HepG2 (cell line): ENCODE measurements around the gene CAMK2N2. TPM values are rescaled to one million over a fixed set of nuclear protein-coding genes. Genes with fewer than 3 reads are reported as not detected.

ENCODE experiments used
- FOXK1 ChIP-seq: sonication (generic); formaldehyde crosslinking; IDR thresholded peaks from 2 replicates; pipeline ENCODE4 v1.4.0; 2020; ENCODE audit warnings: low read depth, missing genetic modification reagents, borderline replicate concordance
- ISX ChIP-seq: sonication (generic); formaldehyde crosslinking; conservative IDR thresholded peaks from 2 replicates; pipeline ENCODE4 v1.5.0; 2020; ENCODE audit warnings: missing genetic modification reagents
- KAT2B ChIP-seq: fragments of 150-350 bp; IDR thresholded peaks from 2 replicates; pipeline ENCODE4 v1.6.1; 2014; ENCODE audit warnings: low read depth, low read length, borderline replicate concordance
- KDM6A ChIP-seq: IDR thresholded peaks from 2 replicates; pipeline ENCODE4 v1.6.1; 2016; ENCODE audit warnings: low read depth
- MAFK ChIP-seq, 2 experiments: IDR thresholded peaks in 1 of 2; conservative IDR thresholded peaks in 1 of 2; 2 replicates each; pipeline ENCODE4 v1.6.1; 2011; ENCODE audit warnings: improper control_type of control experiment in 2 of 2, low read length in 2 of 2
- MTA3 ChIP-seq: sonication (generic); formaldehyde crosslinking; IDR thresholded peaks from 2 replicates; pipeline ENCODE4 v1.4.0; 2020; ENCODE audit warnings: missing genetic modification reagents
- MTF2 ChIP-seq: sonication (generic); formaldehyde crosslinking; IDR thresholded peaks from 2 replicates; pipeline ENCODE4 v1.5.0; 2020; ENCODE audit warnings: missing genetic modification reagents, borderline replicate concordance
- MYC ChIP-seq: sonication (generic); formaldehyde crosslinking; IDR thresholded peaks from 2 replicates; pipeline ENCODE4 v1.9.0; 2021; ENCODE audit warnings: missing genetic modification reagents, borderline replicate concordance
- MYNN ChIP-seq: sonication (generic); formaldehyde crosslinking; IDR thresholded peaks from 2 replicates; pipeline ENCODE4 v1.4.0; 2020; ENCODE audit warnings: mild to moderate bottlenecking, low read depth, missing genetic modification reagents
- PTBP1 ChIP-seq: fragments of 200-400 bp; formaldehyde crosslinking; IDR thresholded peaks from 2 replicates; pipeline ENCODE4 v1.6.1; 2018; ENCODE audit warnings: low read length, low read depth; ENCODE audit not compliant: poor library complexity, severe bottlenecking
- RXRA ChIP-seq: sonication (generic); formaldehyde crosslinking; IDR thresholded peaks from 2 replicates; pipeline ENCODE4 v1.5.1; 2020; ENCODE audit warnings: missing genetic modification reagents
- SNAPC2 ChIP-seq: sonication (generic); formaldehyde crosslinking; IDR thresholded peaks from 2 replicates; pipeline ENCODE4 v1.8.1; 2022; ENCODE audit warnings: mild to moderate bottlenecking, missing genetic modification reagents
- ZBTB37 ChIP-seq: sonication (generic); formaldehyde crosslinking; IDR thresholded peaks from 2 replicates; pipeline ENCODE4 v1.4.0; 2020; ENCODE audit warnings: mild to moderate bottlenecking, missing genetic modification reagents
- ZNF124 ChIP-seq: sonication (generic); formaldehyde crosslinking; IDR thresholded peaks from 2 replicates; pipeline ENCODE4 v1.4.0; 2020; ENCODE audit warnings: missing genetic modification reagents
- ZNF292 ChIP-seq: sonication (generic); formaldehyde crosslinking; IDR thresholded peaks from 2 replicates; pipeline ENCODE4 v1.8.1; 2022; ENCODE audit warnings: mild to moderate bottlenecking, low read depth, missing genetic modification reagents, borderline replicate concordance
- ZNF3 ChIP-seq: IDR thresholded peaks from 2 replicates; pipeline ENCODE4 v1.7.0; 2017; ENCODE audit warnings: inconsistent platforms
- ZNF337 ChIP-seq: sonication (generic); formaldehyde crosslinking; IDR thresholded peaks from 2 replicates; pipeline ENCODE4 v1.5.1; 2020; ENCODE audit warnings: missing genetic modification reagents, low read depth, mild to moderate bottlenecking, borderline replicate concordance
- ZNF792 ChIP-seq: IDR thresholded peaks from 2 replicates; pipeline ENCODE4 v1.6.1; 2016
- ZNF839 ChIP-seq: sonication (generic); formaldehyde crosslinking; IDR thresholded peaks from 2 replicates; pipeline ENCODE4 v1.4.0; 2020; ENCODE audit warnings: missing genetic modification reagents, mild to moderate bottlenecking, borderline replicate concordance
- ZNF850 ChIP-seq: sonication (generic); formaldehyde crosslinking; conservative IDR thresholded peaks from 2 replicates; pipeline ENCODE4 v1.9.0; 2021; ENCODE audit warnings: mild to moderate bottlenecking, missing genetic modification reagents
- polyA plus RNA-seq, 8 experiments: library from polyadenylated mRNA; depleted of rRNA in 3 of 8; stranded (reverse) in 7 of 8; unstranded in 1 of 8; fragments of >200 nt; fragmentation: Illumina TruSeq in 4 of 8; extraction: Trizol in 4 of 8; gene quantifications; 2 replicates each; pipeline versions ENCODE4 v1.2.1 to v1.2.3, GENCODE V29; 2011 to 2016; ENCODE audit warnings: low read depth in 4 of 8, missing spikeins in 1 of 8, mixed read lengths in 1 of 8; ENCODE audit not compliant: insufficient read depth in 1 of 8
- total RNA-seq, 5 experiments: library from RNA; depleted of rRNA; stranded (reverse); fragments of >200 nt; fragmentation: Illumina TruSeq; extraction: Trizol; gene quantifications; 2 replicates each; pipeline ENCODE4 v1.2.3, GENCODE V29; 2016; ENCODE audit warnings: low read depth in 1 of 5
- TF ChIP-seq, protein P1 (sequence below): sonication (generic); formaldehyde crosslinking; IDR thresholded peaks from 2 replicates; pipeline ENCODE4 v1.4.0; 2020; ENCODE audit warnings: mild to moderate bottlenecking, missing genetic modification reagents, borderline replicate concordance
- TF ChIP-seq, protein P2 (sequence below): sonication (generic); formaldehyde crosslinking; IDR thresholded peaks from 2 replicates; pipeline ENCODE4 v1.5.1; 2020; ENCODE audit warnings: missing genetic modification reagents, mild to moderate bottlenecking, borderline replicate concordance

CAMK2N2 gene
- total and polyA plus RNA-seq, 2 of the 13 experiments (the other 11 are each of a cell fraction or from before 2014, with no cell fraction given) = 0.12 to 0.27 TPM

- TF ChIP-seq ZNF792 (CRISPR knock-in tag) = peak; percentile 46; the same call in 1 of the 2 replicates
- no peak for TF ChIP-seq MTF2 (CRISPR knock-in tag)
- TF ChIP-seq PTBP1 = no peak
- peak; percentile 60; the same call in 1 of the 2 replicates for TF ChIP-seq ZNF124 (CRISPR knock-in tag)
- TF ChIP-seq MYC = peak; percentile 98
- TF ChIP-seq, protein P1, sequence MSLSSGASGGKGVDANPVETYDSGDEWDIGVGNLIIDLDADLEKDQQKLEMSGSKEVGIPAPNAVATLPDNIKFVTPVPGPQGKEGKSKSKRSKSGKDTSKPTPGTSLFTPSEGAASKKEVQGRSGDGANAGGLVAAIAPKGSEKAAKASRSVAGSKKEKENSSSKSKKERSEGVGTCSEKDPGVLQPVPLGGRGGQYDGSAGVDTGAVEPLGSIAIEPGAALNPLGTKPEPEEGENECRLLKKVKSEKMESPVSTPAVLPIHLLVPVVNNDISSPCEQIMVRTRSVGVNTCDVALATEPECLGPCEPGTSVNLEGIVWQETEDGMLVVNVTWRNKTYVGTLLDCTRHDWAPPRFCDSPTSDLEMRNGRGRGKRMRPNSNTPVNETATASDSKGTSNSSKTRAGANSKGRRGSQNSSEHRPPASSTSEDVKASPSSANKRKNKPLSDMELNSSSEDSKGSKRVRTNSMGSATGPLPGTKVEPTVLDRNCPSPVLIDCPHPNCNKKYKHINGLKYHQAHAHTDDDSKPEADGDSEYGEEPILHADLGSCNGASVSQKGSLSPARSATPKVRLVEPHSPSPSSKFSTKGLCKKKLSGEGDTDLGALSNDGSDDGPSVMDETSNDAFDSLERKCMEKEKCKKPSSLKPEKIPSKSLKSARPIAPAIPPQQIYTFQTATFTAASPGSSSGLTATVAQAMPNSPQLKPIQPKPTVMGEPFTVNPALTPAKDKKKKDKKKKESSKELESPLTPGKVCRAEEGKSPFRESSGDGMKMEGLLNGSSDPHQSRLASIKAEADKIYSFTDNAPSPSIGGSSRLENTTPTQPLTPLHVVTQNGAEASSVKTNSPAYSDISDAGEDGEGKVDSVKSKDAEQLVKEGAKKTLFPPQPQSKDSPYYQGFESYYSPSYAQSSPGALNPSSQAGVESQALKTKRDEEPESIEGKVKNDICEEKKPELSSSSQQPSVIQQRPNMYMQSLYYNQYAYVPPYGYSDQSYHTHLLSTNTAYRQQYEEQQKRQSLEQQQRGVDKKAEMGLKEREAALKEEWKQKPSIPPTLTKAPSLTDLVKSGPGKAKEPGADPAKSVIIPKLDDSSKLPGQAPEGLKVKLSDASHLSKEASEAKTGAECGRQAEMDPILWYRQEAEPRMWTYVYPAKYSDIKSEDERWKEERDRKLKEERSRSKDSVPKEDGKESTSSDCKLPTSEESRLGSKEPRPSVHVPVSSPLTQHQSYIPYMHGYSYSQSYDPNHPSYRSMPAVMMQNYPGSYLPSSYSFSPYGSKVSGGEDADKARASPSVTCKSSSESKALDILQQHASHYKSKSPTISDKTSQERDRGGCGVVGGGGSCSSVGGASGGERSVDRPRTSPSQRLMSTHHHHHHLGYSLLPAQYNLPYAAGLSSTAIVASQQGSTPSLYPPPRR (CRISPR knock-in tag) = no peak
- TF ChIP-seq KAT2B = no peak
- no peak for TF ChIP-seq MAFK (conservative IDR thresholded peaks at IDR 0.05 in 1 of 2, IDR thresholded peaks at IDR 0.05 in 1 of 2; ENCODE audit: low read length in 2 of 2)
- TF ChIP-seq ZNF839 = no peak
- TF ChIP-seq MTA3 (CRISPR knock-in tag) = no peak
- no peak for TF ChIP-seq SNAPC2 (CRISPR knock-in tag)
- peak; percentile 49; the same call in 1 of the 2 replicates for TF ChIP-seq ZBTB37
- TF ChIP-seq, protein P2, sequence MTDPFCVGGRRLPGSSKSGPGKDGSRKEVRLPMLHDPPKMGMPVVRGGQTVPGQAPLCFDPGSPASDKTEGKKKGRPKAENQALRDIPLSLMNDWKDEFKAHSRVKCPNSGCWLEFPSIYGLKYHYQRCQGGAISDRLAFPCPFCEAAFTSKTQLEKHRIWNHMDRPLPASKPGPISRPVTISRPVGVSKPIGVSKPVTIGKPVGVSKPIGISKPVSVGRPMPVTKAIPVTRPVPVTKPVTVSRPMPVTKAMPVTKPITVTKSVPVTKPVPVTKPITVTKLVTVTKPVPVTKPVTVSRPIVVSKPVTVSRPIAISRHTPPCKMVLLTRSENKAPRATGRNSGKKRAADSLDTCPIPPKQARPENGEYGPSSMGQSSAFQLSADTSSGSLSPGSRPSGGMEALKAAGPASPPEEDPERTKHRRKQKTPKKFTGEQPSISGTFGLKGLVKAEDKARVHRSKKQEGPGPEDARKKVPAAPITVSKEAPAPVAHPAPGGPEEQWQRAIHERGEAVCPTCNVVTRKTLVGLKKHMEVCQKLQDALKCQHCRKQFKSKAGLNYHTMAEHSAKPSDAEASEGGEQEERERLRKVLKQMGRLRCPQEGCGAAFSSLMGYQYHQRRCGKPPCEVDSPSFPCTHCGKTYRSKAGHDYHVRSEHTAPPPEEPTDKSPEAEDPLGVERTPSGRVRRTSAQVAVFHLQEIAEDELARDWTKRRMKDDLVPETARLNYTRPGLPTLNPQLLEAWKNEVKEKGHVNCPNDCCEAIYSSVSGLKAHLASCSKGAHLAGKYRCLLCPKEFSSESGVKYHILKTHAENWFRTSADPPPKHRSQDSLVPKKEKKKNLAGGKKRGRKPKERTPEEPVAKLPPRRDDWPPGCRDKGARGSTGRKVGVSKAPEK (CRISPR knock-in tag) = no peak
- no peak for TF ChIP-seq ZNF337 (CRISPR knock-in tag)
- TF ChIP-seq ZNF850 (CRISPR knock-in tag) = no peak
- no peak for TF ChIP-seq RXRA (CRISPR knock-in tag)
- TF ChIP-seq ZNF292 (CRISPR knock-in tag) = no peak
- TF ChIP-seq MYNN (CRISPR knock-in tag) = no peak
- TF ChIP-seq KDM6A (CRISPR knock-in tag) = no peak
- TF ChIP-seq FOXK1 (CRISPR knock-in tag) = peak; percentile 93
- no peak for TF ChIP-seq ZNF3
- no peak for TF ChIP-seq ISX (CRISPR knock-in tag)
Measured at GRCh38 chr3:184249412-184250166, 11.8 kb downstream of the CAMK2N2 start, which contains the start of gene EEF1AKMT4 (continued).
